Cardiac fibroblast (primary cell): ENCODE measurements around the gene AKR1A1.
"Not testable (repeated sequence)": the region's sequence is repeated elsewhere in the genome, so short reads cannot be mapped to it uniquely, and the experiment has no call there.

ENCODE experiments used
- DNase-seq, 2 donors: peaks; one replicate each; pipeline versions ENCODE4 v3.0.0 to v3.0.0-alpha.2; 2010; ENCODE audit warnings: low read depth in 2 of 2
- H3K4me3 ChIP-seq, 2 donors: replicated peaks in 1 of 2; 1 replicate in 1 of 2; 2 replicates in 1 of 2; pipeline ENCODE4 v1.5.1; 2011; ENCODE audit warnings: low read depth in 2 of 2, low read length in 2 of 2, mild to moderate bottlenecking in 2 of 2, moderate library complexity in 1 of 2
- CTCF ChIP-seq: IDR thresholded peaks from one replicate; pipeline ENCODE4 v1.5.1; 2011; ENCODE audit warnings: low read depth, mild to moderate bottlenecking, low read length, inconsistent platforms

AKR1A1 gene

GRCh38 chr1:45585110-45585426 lies 34.4 kb downstream of the AKR1A1 start:
- DNase-seq, result no peak
- peak overlapping the region; percentile 87 to 100 for H3K4me3 ChIP-seq
- TF ChIP-seq CTCF, result no peak

GRCh38 chr1:45585496-45586075 lies 35.0 kb downstream of the AKR1A1 start:
- no peak for TF ChIP-seq CTCF
- no peak for DNase-seq
- H3K4me3 ChIP-seq, result peak overlapping the region; percentile 87 to 100

- H3K4me3 ChIP-seq, result no peak overlapping the region
- DNase-seq, result no peak
- no peak for TF ChIP-seq CTCF
Measured at GRCh38 chr1:45586769-45587168, 36.1 kb downstream of the AKR1A1 start.

GRCh38 chr1:45589861-45590260 lies 39.2 kb downstream of the AKR1A1 start:
- DNase-seq, result no peak
- no peak for TF ChIP-seq CTCF
- H3K4me3 ChIP-seq, result no peak overlapping the region

- DNase-seq, result no peak
- TF ChIP-seq CTCF, result no peak
- H3K4me3 ChIP-seq, result no peak overlapping the region
Measured at GRCh38 chr1:45594412-45594811, 43.8 kb downstream of the AKR1A1 start.

- DNase-seq, result not testable (repeated sequence)
Measured at GRCh38 chr1:45596765-45597164, 46.1 kb downstream of the AKR1A1 start.

GRCh38 chr1:45604239-45604638 lies 53.6 kb downstream of the AKR1A1 start:
- TF ChIP-seq CTCF, result no peak

More at GRCh38 chr1:45596765-45597164, 46.1 kb downstream of the AKR1A1 start:
- H3K4me3 ChIP-seq, result not testable (repeated sequence)

More at GRCh38 chr1:45604239-45604638, 53.6 kb downstream of the AKR1A1 start:
- no peak for DNase-seq
- no peak overlapping the region for H3K4me3 ChIP-seq
